Stimulated activated naive CD8-positive, alpha-beta T cell treated with anti-CD3 and anti-CD28 coated beads, Interleukin-15, amount 100 ng/mL, for 72 hours (primary cell): ENCODE data around the gene PROM1.

ENCODE experiments used
- ATAC-seq: fragments of 150-1000 bp; cut with Tn5 transposase; 2 replicates; pipeline ENCODE4 v1.10.0; 2021; ENCODE audit warnings: mild to moderate bottlenecking, moderate library complexity
- DNase-seq, 2 donors: peaks; one replicate each; pipeline ENCODE4 v3.0.0; 2021 to 2022
- H3K27ac Mint-ChIP-seq, 2 donors: one replicate each; pipeline ENCODE4 v1.8.0; 2022; ENCODE audit warnings: mild to moderate bottlenecking in 2 of 2, mixed read lengths in 2 of 2, moderate library complexity in 2 of 2
- H3K27me3 Mint-ChIP-seq: one replicate; pipeline ENCODE4 v1.8.0; 2022; ENCODE audit warnings: mixed read lengths
- H3K4me1 Mint-ChIP-seq: one replicate; pipeline ENCODE4 v1.8.0; 2022; ENCODE audit warnings: mild to moderate bottlenecking, mixed read lengths
- H3K4me3 Mint-ChIP-seq, 2 donors: one replicate each; pipeline ENCODE4 v1.8.0; 2022; ENCODE audit warnings: mild to moderate bottlenecking in 2 of 2, mixed read lengths in 2 of 2, moderate library complexity in 1 of 2
- H3K9me3 Mint-ChIP-seq, 2 donors: one replicate each; pipeline ENCODE4 v1.8.0; 2022; ENCODE audit warnings: mixed read lengths in 2 of 2

The PROM1 gene

GRCh38 chr4:16056681-16057385 lies 27.0 kb downstream of the PROM1 start:
- Mint-ChIP-seq H3K4me3 (no peak overlapping the region), H3K27me3 (peaks cover 40% of the 10 kb centered on the region), H3K27ac (no peak overlapping the region), H3K4me1 (no peaks in the 10 kb centered on the region), H3K9me3 (no peaks in the 10 kb centered on the region)
- no peak for DNase-seq
- ATAC-seq: no peak

GRCh38 chr4:16055873-16056272 lies 27.9 kb downstream of the PROM1 start:
- Mint-ChIP-seq H3K27ac (no peak overlapping the region), H3K4me1 (no peaks in the 10 kb centered on the region), H3K4me3 (no peak overlapping the region), H3K9me3 (no peaks in the 10 kb centered on the region), H3K27me3 (peaks cover 41% of the 10 kb centered on the region)
- DNase-seq (no peak), ATAC-seq (no peak)

- DNase-seq (no peak), ATAC-seq (no peak)
- H3K27ac Mint-ChIP-seq: no peak overlapping the region
- no peak overlapping the region for H3K4me3 Mint-ChIP-seq
- peaks cover 41% of the 10 kb centered on the region for H3K27me3 Mint-ChIP-seq
- no peaks in the 10 kb centered on the region for H3K9me3 Mint-ChIP-seq
- no peaks in the 10 kb centered on the region for H3K4me1 Mint-ChIP-seq
Measured at GRCh38 chr4:16055471-16055870, 28.4 kb downstream of the PROM1 start.

GRCh38 chr4:16052939-16053338 lies 30.9 kb downstream of the PROM1 start:
- Mint-ChIP-seq H3K27ac (no peak overlapping the region), H3K9me3 (no peaks in the 10 kb centered on the region), H3K4me3 (no peak overlapping the region), H3K27me3 (peaks cover 41% of the 10 kb centered on the region), H3K4me1 (no peaks in the 10 kb centered on the region)
- ATAC-seq: no peak
- DNase-seq: no peak

GRCh38 chr4:16051980-16052379 lies 31.8 kb downstream of the PROM1 start:
- ATAC-seq (no peak), DNase-seq (no peak)
- no peaks in the 10 kb centered on the region for H3K9me3 Mint-ChIP-seq
- no peak overlapping the region for H3K27ac Mint-ChIP-seq
- peaks cover 41% of the 10 kb centered on the region for H3K27me3 Mint-ChIP-seq
- no peak overlapping the region for H3K4me3 Mint-ChIP-seq
- no peaks in the 10 kb centered on the region for H3K4me1 Mint-ChIP-seq

- no peak for ATAC-seq
- H3K9me3 Mint-ChIP-seq: no peaks in the 10 kb centered on the region
- H3K27ac Mint-ChIP-seq: no peak overlapping the region
- DNase-seq: no peak
- H3K27me3 Mint-ChIP-seq: peaks cover 34% of the 10 kb centered on the region
- H3K4me1 Mint-ChIP-seq: no peaks in the 10 kb centered on the region
- no peak overlapping the region for H3K4me3 Mint-ChIP-seq
Measured at GRCh38 chr4:16051132-16051531, 32.7 kb downstream of the PROM1 start.

- ATAC-seq: no peak
- no peak overlapping the region for H3K4me3 Mint-ChIP-seq
- no peaks in the 10 kb centered on the region for H3K4me1 Mint-ChIP-seq
- no peak overlapping the region for H3K27ac Mint-ChIP-seq
- DNase-seq: no peak
- peaks cover 30% of the 10 kb centered on the region for H3K27me3 Mint-ChIP-seq
- no peaks in the 10 kb centered on the region for H3K9me3 Mint-ChIP-seq
Measured at GRCh38 chr4:16050669-16051068, 33.2 kb downstream of the PROM1 start.

DNA sequence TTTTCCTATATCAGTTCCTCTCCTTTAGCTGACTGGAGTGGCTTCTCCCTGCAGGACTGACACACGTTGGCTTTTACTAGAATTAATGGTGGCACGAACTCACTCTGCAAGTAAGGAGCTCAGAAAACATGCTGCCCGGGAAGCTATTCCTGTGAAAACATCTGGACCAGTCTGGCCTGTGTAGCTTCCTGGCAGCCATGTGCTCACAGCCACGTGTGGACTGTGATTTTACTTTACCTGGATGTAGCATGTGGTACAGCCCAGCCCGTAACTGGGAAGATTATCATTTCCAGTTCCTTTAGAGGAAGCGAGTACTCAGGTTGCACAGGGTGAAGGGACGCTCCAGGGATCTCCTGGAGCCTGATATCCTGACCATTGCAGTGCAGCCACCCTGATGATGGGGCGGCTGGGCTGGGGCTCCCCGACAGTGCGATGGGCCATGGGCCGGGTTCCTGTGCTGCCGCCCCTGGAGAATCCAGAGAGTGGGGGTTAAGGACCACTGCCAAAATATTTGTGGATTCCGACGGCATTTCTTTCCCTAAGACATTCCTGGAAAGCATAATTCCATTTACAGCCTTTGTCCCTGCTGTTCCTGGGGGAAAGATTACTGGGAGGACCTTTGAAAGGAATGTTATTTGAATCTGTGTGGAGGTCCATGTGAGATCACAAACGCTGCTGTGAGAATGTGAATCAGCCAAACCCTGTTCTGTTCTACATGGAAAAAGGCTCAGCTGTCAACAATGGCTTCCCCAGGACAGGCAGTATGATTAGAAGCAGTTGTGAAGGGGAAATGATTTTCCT lies 35.0 kb downstream of the PROM1 start:
- no peak for ATAC-seq
- peaks cover 11% of the 10 kb centered on the region for H3K27me3 Mint-ChIP-seq
- H3K27ac Mint-ChIP-seq: peak overlapping the region in 1 of 2 donors; percentile 16
- no peaks in the 10 kb centered on the region for H3K9me3 Mint-ChIP-seq
- DNase-seq: no peak
- no peak overlapping the region for H3K4me3 Mint-ChIP-seq
- no peaks in the 10 kb centered on the region for H3K4me1 Mint-ChIP-seq

- no peak for DNase-seq
- Mint-ChIP-seq H3K9me3 (no peaks in the 10 kb centered on the region), H3K27me3 (no peaks in the 10 kb centered on the region), H3K27ac (no peak overlapping the region), H3K4me1 (no peaks in the 10 kb centered on the region), H3K4me3 (no peak overlapping the region)
- no peak for ATAC-seq
Measured at GRCh38 chr4:16045687-16046086, 38.1 kb downstream of the PROM1 start.

GRCh38 chr4:16043642-16044498 lies 40.0 kb downstream of the PROM1 start:
- no peak for ATAC-seq
- Mint-ChIP-seq H3K27me3 (no peaks in the 10 kb centered on the region), H3K4me3 (no peak overlapping the region), H3K4me1 (no peaks in the 10 kb centered on the region), H3K27ac (no peak overlapping the region), H3K9me3 (no peaks in the 10 kb centered on the region)
- DNase-seq: no peak

DNA sequence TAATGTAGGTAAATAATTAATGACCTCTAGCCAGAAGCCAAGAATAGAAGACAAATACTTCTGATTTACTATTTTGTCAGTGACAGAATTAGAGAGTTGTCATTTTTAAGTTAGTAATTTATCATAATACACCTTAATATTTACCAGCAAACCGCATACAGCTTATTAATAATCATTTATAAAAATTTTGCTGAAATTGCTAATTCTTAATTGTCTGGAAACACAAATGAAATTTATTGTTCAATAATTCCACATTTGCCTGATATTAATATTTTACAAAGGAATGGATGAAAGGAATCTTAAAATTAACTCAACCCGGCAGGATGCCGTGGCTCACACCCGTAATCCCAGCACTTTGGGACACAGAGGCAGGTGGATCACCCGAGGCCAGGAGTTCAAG lies 44.7 kb downstream of the PROM1 start:
- no peak overlapping the region for H3K4me3 Mint-ChIP-seq
- no peaks in the 10 kb centered on the region for H3K4me1 Mint-ChIP-seq
- no peak overlapping the region for H3K27ac Mint-ChIP-seq
- ATAC-seq (no peak), DNase-seq (no peak)
- H3K27me3 Mint-ChIP-seq: no peaks in the 10 kb centered on the region
- H3K9me3 Mint-ChIP-seq: no peaks in the 10 kb centered on the region

GRCh38 chr4:16037901-16038300 lies 45.9 kb downstream of the PROM1 start:
- no peak for DNase-seq
- Mint-ChIP-seq H3K4me3 (no peak overlapping the region), H3K27me3 (no peaks in the 10 kb centered on the region), H3K27ac (no peak overlapping the region), H3K4me1 (no peaks in the 10 kb centered on the region), H3K9me3 (no peaks in the 10 kb centered on the region)
- ATAC-seq: no peak

DNA sequence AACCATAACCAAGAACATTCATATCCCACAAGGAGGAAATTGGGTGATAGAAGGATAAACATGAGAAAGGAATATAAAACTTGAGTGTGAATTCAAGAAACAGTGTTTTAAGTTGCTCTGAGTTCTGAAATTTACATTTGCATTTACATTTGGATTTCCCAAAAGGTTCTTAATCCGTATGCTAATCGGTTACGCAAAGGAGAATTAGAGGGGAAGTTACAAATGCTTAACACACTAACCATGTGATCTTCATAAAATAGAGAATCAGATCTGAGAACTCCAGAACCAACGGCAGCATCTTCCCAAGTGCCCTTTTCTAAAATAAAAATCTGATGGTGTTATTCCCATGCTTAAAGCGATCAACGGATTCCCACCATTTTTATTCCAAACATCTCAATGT lies 48.0 kb downstream of the PROM1 start:
- H3K4me1 Mint-ChIP-seq: no peaks in the 10 kb centered on the region
- H3K4me3 Mint-ChIP-seq: no peak overlapping the region
- no peaks in the 10 kb centered on the region for H3K9me3 Mint-ChIP-seq
- no peak overlapping the region for H3K27ac Mint-ChIP-seq
- no peaks in the 10 kb centered on the region for H3K27me3 Mint-ChIP-seq
- no peak for DNase-seq
- ATAC-seq: no peak

GRCh38 chr4:16034010-16034748 lies 49.6 kb downstream of the PROM1 start:
- H3K9me3 Mint-ChIP-seq: no peaks in the 10 kb centered on the region
- no peaks in the 10 kb centered on the region for H3K4me1 Mint-ChIP-seq
- H3K27me3 Mint-ChIP-seq: no peaks in the 10 kb centered on the region
- H3K4me3 Mint-ChIP-seq: no peak overlapping the region
- no peak overlapping the region for H3K27ac Mint-ChIP-seq
- DNase-seq: no peak
- no peak for ATAC-seq

GRCh38 chr4:16032396-16032770 lies 51.4 kb downstream of the PROM1 start:
- Mint-ChIP-seq H3K27ac (no peak overlapping the region), H3K4me3 (no peak overlapping the region), H3K4me1 (no peaks in the 10 kb centered on the region), H3K9me3 (no peaks in the 10 kb centered on the region), H3K27me3 (no peaks in the 10 kb centered on the region)
- DNase-seq: no peak
- ATAC-seq: no peak
